ENCODE measurements around the gene PARVG. TPM values are rescaled to one million over a fixed set of nuclear protein-coding genes. Genes with fewer than 3 reads are reported as not detected.

The PARVG gene
- total RNA-seq, 1 donor, result 87.6 TPM

DNA sequence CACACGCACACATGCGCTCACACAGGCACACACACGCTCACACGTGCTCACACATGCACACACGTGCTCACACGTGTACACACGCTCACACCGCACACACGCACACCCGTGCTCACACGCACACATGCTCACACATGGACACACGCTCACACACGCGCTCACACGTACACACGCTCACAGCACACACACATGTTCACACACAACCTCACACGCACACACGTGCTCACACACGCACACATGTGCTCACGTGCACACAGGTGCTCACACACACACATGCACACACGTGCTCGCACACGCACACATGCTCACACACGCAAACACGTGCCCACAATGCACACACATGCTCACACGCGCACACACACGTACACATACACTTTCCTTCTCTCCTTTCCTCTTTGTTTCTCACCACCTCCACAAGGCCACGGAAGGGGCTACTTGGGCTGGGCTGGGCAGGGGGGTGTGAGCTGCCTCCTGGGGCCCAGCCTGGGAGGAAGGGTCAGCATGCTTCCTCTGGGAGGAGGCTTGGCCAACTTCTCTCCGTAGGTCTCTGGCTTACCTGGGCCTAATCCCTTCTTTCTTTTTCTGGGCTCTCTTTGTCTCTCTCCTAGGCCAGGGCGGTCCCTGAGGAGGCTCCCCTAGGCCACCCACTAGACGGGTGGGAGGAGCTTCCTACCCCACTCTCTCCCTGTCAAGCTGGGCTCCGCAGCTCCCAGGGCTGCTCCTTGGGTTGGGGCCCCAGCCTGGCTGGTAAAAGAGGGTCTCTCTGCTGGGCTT is 34.5 kb upstream of the PARVG start:
- Histone ChIP-seq H3K4me3 (ENCODE audit: low read length) (no peak overlapping the region), H3K4me1 (ENCODE audit: insufficient read depth, low read length) (no peaks in the 10 kb centered on the region), H3K9me3 (ENCODE audit: low read depth, low read length) (no peaks in the 10 kb centered on the region), H3K27me3 (ENCODE audit: insufficient read depth, low read length) (no peaks in the 10 kb centered on the region)

- no peaks in the 10 kb centered on the region for H3K9me3 ChIP-seq (ENCODE audit: low read depth, low read length)
- H3K27me3 ChIP-seq (ENCODE audit: insufficient read depth, low read length), result no peaks in the 10 kb centered on the region
- no peaks in the 10 kb centered on the region for H3K4me1 ChIP-seq (ENCODE audit: insufficient read depth, low read length)
- no peak overlapping the region for H3K4me3 ChIP-seq (ENCODE audit: low read length)
These were observed 33.6 kb upstream of the PARVG start for GRCh38 chr22:44147008-44147645.

GRCh38 chr22:44147821-44148574 is 32.7 kb upstream of the PARVG start:
- Histone ChIP-seq H3K4me3 (ENCODE audit: low read length) (no peak overlapping the region), H3K4me1 (ENCODE audit: insufficient read depth, low read length) (no peaks in the 10 kb centered on the region), H3K27me3 (ENCODE audit: insufficient read depth, low read length) (no peaks in the 10 kb centered on the region), H3K9me3 (ENCODE audit: low read depth, low read length) (no peaks in the 10 kb centered on the region)

GRCh38 chr22:44151676-44152075 is 29.0 kb upstream of the PARVG start:
- no peaks in the 10 kb centered on the region for H3K9me3 ChIP-seq (ENCODE audit: low read depth, low read length)
- no peaks in the 10 kb centered on the region for H3K27me3 ChIP-seq (ENCODE audit: insufficient read depth, low read length)
- H3K4me1 ChIP-seq (ENCODE audit: insufficient read depth, low read length), result no peaks in the 10 kb centered on the region
- H3K4me3 ChIP-seq (ENCODE audit: low read length), result no peak overlapping the region

DNA sequence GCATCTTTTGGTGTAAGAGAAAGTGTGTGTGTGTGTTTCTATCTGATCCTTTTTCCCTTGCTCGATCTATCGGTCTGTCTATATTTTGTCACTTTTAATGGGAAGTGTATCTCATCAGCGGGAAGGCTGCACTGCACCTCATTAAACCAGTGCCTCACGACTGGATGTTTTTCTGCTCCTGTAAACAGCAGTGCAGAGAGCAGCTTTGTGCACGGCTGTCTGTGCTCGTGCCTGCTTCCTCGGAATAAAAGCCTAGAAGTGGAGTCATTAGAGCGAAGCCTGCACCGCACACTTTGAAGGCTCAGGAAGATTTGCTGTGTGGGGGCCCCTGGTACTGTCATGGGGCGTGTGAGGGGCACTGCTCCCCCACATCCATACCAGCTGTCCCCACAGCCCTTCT is 27.0 kb upstream of the PARVG start:
- Histone ChIP-seq H3K27me3 (ENCODE audit: insufficient read depth, low read length) (no peaks in the 10 kb centered on the region), H3K4me1 (ENCODE audit: insufficient read depth, low read length) (no peaks in the 10 kb centered on the region), H3K9me3 (ENCODE audit: low read depth, low read length) (no peaks in the 10 kb centered on the region), H3K4me3 (ENCODE audit: low read length) (no peak overlapping the region)

GRCh38 chr22:44154436-44154942 is 26.2 kb upstream of the PARVG start:
- H3K4me3 ChIP-seq (ENCODE audit: low read length), result no peak overlapping the region
- H3K4me1 ChIP-seq (ENCODE audit: insufficient read depth, low read length), result no peaks in the 10 kb centered on the region
- no peaks in the 10 kb centered on the region for H3K27me3 ChIP-seq (ENCODE audit: insufficient read depth, low read length)
- no peaks in the 10 kb centered on the region for H3K9me3 ChIP-seq (ENCODE audit: low read depth, low read length)

DNA sequence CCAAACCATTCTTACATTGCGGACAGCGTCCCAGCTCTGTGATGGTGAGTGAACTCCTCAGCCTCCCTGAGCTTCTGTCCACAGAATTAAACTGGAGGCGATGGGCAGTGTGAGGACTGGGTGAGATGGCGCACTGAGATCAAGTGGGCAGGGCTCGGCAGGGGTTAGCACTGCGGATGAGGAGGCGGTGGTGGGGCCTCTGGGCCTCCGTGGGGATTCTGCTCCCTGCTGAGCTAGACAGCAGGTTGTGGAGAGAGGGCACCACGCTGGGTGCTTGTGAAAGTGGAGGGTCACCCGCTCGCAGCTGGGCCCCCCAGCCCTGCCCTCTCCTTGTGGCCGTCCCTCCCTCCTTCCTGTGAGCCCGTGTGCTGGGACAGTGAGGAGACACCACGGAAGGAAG is 25.6 kb upstream of the PARVG start:
- Histone ChIP-seq H3K4me1 (ENCODE audit: insufficient read depth, low read length) (peaks cover 1% of the 10 kb centered on the region), H3K27me3 (ENCODE audit: insufficient read depth, low read length) (no peaks in the 10 kb centered on the region), H3K9me3 (ENCODE audit: low read depth, low read length) (no peaks in the 10 kb centered on the region), H3K4me3 (ENCODE audit: low read length) (no peak overlapping the region)

DNA sequence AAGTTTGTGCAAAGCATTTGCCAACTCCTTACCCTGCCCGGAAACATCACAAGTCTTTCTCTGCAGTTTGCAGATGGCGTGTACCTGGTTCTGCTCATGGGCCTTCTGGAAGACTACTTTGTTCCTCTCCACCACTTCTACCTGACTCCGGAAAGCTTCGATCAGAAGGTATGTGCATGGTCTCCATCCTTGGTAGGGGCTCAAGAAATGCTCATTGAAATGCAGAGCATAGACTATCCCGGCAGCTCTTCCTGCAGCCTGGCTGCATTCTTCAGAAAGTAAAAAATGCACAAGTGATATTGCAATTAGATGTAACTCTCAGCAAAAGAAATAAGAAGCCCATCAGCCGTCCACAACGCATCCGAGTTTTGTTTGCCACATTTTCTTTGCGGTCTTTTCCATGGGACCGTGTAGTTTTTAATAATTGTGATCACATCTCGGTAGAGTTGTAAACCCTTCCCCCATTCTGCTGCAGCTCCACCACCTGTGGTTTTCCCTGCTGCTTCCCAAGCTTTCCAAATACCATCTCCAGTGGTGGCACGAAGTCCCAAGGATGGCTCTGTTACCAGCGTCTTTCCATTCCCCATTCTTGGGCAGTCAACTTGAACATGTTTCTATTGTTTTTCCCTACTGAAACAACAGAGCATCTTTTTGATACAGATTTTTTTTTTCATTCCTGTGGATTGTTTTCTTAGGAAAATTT is 22.7 kb upstream of the PARVG start:
- no peaks in the 10 kb centered on the region for H3K9me3 ChIP-seq (ENCODE audit: low read depth, low read length)
- H3K27me3 ChIP-seq (ENCODE audit: insufficient read depth, low read length), result no peaks in the 10 kb centered on the region
- no peak overlapping the region for H3K4me3 ChIP-seq (ENCODE audit: low read length)
- peaks cover 11% of the 10 kb centered on the region for H3K4me1 ChIP-seq (ENCODE audit: insufficient read depth, low read length)

DNA sequence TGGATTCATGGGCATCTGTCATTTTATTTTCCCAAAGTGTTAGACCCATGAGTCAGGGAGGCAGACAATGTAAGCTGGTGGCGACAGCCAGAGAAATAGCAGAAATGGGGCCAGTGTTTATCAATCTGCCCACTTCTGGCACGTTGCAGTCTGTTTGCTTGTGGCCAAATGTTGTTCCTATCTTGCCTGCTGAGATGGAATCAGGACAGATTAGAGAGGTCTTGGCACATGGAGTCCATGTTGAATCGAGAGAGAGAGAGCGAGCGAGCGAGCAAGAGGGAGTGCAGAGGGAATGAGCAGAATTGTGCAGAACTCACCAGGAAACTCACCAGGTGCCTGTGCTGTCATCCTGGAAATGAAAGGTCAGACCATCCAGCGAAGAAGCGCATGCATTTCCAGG is 21.9 kb upstream of the PARVG start:
- no peaks in the 10 kb centered on the region for H3K9me3 ChIP-seq (ENCODE audit: low read depth, low read length)
- H3K4me1 ChIP-seq (ENCODE audit: insufficient read depth, low read length), result peaks cover 11% of the 10 kb centered on the region
- no peaks in the 10 kb centered on the region for H3K27me3 ChIP-seq (ENCODE audit: insufficient read depth, low read length)
- no peak overlapping the region for H3K4me3 ChIP-seq (ENCODE audit: low read length)

DNA sequence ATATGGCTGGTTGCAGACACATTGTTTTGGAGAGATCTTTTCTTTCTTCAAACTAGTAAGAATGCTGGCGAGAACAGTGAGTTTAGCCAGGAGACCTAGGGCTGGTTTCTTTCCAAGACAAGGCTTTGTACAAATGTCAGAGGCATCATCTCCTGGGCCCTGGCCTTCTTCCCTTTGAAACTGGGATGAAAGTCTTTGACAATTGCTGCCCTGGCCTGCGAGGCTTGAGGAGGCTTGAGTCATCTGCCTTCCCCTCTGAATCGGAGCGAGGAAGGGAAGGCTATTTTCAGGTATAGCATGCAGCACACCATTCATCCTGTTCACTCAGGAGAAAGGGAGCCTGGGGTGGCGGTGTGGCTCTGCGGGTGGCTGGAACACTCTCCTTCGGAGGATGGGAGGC is 21.5 kb upstream of the PARVG start:
- H3K4me3 ChIP-seq (ENCODE audit: low read length), result no peak overlapping the region
- peaks cover 11% of the 10 kb centered on the region for H3K4me1 ChIP-seq (ENCODE audit: insufficient read depth, low read length)
- no peaks in the 10 kb centered on the region for H3K27me3 ChIP-seq (ENCODE audit: insufficient read depth, low read length)
- no peaks in the 10 kb centered on the region for H3K9me3 ChIP-seq (ENCODE audit: low read depth, low read length)

DNA sequence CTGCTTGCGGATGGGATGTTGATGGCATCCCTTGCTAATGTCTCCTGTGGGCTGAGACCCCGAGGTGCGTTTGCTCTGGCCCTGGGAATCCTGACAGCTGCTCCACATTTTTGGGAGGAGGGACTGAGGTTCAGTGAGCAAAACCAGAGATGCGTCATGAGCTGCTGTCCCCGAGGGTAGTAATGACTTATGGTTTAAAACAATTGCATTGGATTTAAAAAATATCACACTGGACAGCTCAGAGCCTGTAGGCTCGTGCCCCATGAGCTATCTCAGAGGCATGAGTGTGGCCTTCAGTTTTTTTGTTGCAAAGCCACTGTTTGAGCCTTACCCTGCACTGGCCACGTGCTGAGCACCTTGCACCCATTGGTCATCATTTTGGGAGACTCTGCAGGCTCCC is 20.9 kb upstream of the PARVG start:
- H3K4me3 ChIP-seq (ENCODE audit: low read length), result no peak overlapping the region
- peaks cover 11% of the 10 kb centered on the region for H3K4me1 ChIP-seq (ENCODE audit: insufficient read depth, low read length)
- H3K9me3 ChIP-seq (ENCODE audit: low read depth, low read length), result no peaks in the 10 kb centered on the region
- no peaks in the 10 kb centered on the region for H3K27me3 ChIP-seq (ENCODE audit: insufficient read depth, low read length)

DNA sequence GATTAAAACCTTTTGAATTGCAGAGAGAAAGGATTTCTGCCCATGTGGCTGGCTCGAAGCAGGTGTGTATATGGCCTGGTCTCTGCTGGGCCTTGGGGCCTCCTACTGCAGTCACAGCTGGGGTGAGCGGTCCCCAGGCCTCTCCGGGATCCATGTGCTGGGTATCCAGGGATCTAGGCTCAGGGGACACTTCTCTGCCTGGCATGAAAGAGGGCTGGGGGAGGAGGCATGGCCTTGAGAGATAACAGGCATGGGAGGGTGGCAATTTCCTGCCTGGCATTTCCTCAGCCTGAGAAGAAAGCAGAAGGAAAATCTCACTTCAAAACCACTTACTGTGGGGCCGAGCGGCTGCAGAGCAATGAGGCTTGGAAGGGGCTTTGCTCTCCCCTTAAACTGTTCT is 20.3 kb upstream of the PARVG start:
- no peak overlapping the region for H3K4me3 ChIP-seq (ENCODE audit: low read length)
- no peaks in the 10 kb centered on the region for H3K27me3 ChIP-seq (ENCODE audit: insufficient read depth, low read length)
- H3K9me3 ChIP-seq (ENCODE audit: low read depth, low read length), result no peaks in the 10 kb centered on the region
- peaks cover 11% of the 10 kb centered on the region for H3K4me1 ChIP-seq (ENCODE audit: insufficient read depth, low read length)

DNA sequence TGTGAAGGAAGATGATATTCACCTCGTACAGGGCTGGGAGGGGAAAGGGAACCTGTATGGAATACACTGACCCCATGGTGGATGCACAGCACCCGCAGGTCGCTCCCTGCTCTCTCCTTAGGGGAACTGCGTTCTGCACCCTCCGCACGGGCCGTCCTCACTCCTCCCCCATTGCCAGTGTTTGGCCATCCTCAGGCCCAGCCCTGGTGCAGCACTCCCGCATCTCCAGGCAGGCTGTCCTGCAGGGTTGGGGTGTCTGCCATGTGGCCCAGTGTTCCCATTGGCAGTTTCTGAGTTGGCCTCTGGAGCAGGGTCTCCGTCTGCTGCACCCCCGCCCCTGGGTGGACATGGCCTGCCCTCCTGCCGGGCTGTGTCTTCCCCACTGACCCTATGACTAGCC is 19.1 kb upstream of the PARVG start:
- Histone ChIP-seq H3K27me3 (ENCODE audit: insufficient read depth, low read length) (no peaks in the 10 kb centered on the region), H3K4me1 (ENCODE audit: insufficient read depth, low read length) (peaks cover 11% of the 10 kb centered on the region), H3K9me3 (ENCODE audit: low read depth, low read length) (no peaks in the 10 kb centered on the region), H3K4me3 (ENCODE audit: low read length) (no peak overlapping the region)

DNA sequence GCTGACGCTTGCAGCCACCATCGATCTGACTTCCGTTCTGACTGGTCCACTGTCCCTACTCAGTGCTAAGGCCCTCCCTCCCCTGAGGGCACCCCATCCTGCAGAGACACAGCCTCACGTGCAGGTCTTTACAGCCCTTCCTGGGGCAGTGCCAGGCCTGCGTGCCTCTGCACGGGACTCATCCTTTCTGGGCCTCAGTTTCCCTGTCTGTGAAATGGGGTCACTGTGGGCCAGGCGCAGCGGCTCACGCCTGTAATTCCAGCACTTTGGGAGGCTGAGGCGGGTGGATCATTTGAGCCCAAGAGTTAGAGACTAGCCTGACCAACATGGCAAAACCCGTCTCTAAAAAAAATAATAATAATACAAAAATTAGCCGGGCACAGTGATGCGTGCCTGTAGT is 17.8 kb upstream of the PARVG start:
- no peak overlapping the region for H3K4me3 ChIP-seq (ENCODE audit: low read length)
- H3K9me3 ChIP-seq (ENCODE audit: low read depth, low read length), result no peaks in the 10 kb centered on the region
- no peaks in the 10 kb centered on the region for H3K27me3 ChIP-seq (ENCODE audit: insufficient read depth, low read length)
- H3K4me1 ChIP-seq (ENCODE audit: insufficient read depth, low read length), result peaks cover 11% of the 10 kb centered on the region

GRCh38 chr22:44163536-44163935 is 17.2 kb upstream of the PARVG start:
- Histone ChIP-seq H3K27me3 (ENCODE audit: insufficient read depth, low read length) (no peaks in the 10 kb centered on the region), H3K9me3 (ENCODE audit: low read depth, low read length) (no peaks in the 10 kb centered on the region), H3K4me3 (ENCODE audit: low read length) (no peak overlapping the region), H3K4me1 (ENCODE audit: insufficient read depth, low read length) (peaks cover 11% of the 10 kb centered on the region)

Data from mononuclear cell (primary cell).